ENCODE measurements around the gene CNPY4. TPM values are rescaled to one million over a fixed set of nuclear protein-coding genes. Genes with fewer than 3 reads are reported as not detected.

The CNPY4 gene
- total and polyA plus RNA-seq, 2 donors (not counting 3 experiments of a cell fraction or from before 2014, with no cell fraction given) = 28.6 to 33.7 TPM

DNA sequence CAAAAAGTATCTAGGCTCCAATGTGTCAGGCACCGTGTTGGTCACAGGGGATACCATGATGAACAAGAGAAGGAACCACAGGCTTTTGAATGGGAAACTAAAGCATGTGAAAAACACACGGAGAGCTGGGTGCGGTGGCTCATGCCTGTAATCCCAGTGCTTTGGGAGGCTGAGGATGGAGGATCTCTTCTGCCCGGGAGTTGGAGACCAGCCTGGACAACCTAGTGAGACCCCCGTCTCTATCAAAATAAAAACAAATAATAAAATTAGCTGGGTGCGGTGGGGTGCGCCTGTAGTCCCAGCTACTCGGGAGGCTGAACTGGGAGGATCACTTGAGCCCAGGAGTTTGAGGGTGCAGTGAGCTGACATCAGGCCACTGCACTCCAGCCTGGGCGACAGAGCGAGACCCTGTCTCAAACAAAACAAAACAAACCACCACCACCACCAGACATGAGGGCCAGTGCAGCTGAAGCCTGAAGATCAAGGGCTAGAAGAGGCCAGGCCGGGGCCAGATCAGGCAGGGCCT is 31.3 kb upstream of the CNPY4 start:
- no peak for DNase-seq (ENCODE audit: low read depth, low spot score)
- TF ChIP-seq POLR2AphosphoS5 (IDR thresholded peaks at IDR 0.05; ENCODE audit: insufficient read depth, low read depth, low read length) (no peak), JUN (IDR thresholded peaks at IDR 0.05; ENCODE audit: borderline replicate concordance, insufficient read depth, insufficient read length, low read depth) (no peak), POLR2A (IDR thresholded peaks at IDR 0.05; ENCODE audit: low read depth, low read length) (no peak), GATA2 (IDR thresholded peaks at IDR 0.05; ENCODE audit: insufficient read depth, insufficient read length, low read depth, low read length) (no peak), MYC (IDR thresholded peaks at IDR 0.05; ENCODE audit: low read depth, low read length) (no peak), EZH2 (IDR thresholded peaks at IDR 0.05; ENCODE audit: borderline replicate concordance, low read depth, low read length, severe bottlenecking) (no peak)
- TF ChIP-seq, protein P1, sequence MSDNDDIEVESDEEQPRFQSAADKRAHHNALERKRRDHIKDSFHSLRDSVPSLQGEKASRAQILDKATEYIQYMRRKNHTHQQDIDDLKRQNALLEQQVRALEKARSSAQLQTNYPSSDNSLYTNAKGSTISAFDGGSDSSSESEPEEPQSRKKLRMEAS (IDR thresholded peaks at IDR 0.05; ENCODE audit: insufficient read depth, insufficient read length) = no peak
- POLR2A ChIA-PET = interaction anchor here (1.0 to 2.0 kb wide), 2 partner anchors 12 to 13 kb away, joined by 6 to 10 read pairs; partner anchors contain the start of genes AP4M1 and MCM7
- Histone ChIP-seq H3K79me2 (ENCODE audit: control insufficient read depth, insufficient read depth, low read length) (peaks cover 17% of the 10 kb centered on the region), H3K4me3 (replicated peaks in 1 of 3; ENCODE audit: insufficient read depth in 1 of 3, low read depth in 1 of 3, low read length in 3 of 3) (peak overlapping the region in 1 of 3 experiments; percentile 74), H3K27me3 (ENCODE audit: control insufficient read depth in 2 of 2, insufficient read depth in 2 of 2, low read length in 2 of 2) (no peaks in the 10 kb centered on the region), H3K4me1 (ENCODE audit: control insufficient read depth, extremely low read depth, insufficient read depth, low read length) (peaks cover 32% of the 10 kb centered on the region), H3K9me1 (replicated peaks; ENCODE audit: control insufficient read depth, extremely low read depth, insufficient read depth, low read length) (no peaks in the 10 kb centered on the region), H4K20me1 (replicated peaks; ENCODE audit: control insufficient read depth, extremely low read depth, insufficient read depth, low read length) (no peaks in the 10 kb centered on the region), H3K9ac (replicated peaks; ENCODE audit: extremely low read depth, insufficient read depth, low read length) (peak overlapping the region; percentile 90), H3K9me3 (replicated peaks; ENCODE audit: control insufficient read depth, insufficient read depth, low read length) (no peaks in the 10 kb centered on the region), H3K36me3 (ENCODE audit: control insufficient read depth in 2 of 2, extremely low read depth in 1 of 2, insufficient read depth in 2 of 2, low read length in 2 of 2) (peaks cover 15 to 16% of the 10 kb centered on the region in 2 experiments), H2AFZ (ENCODE audit: low read depth, low read length) (no peak overlapping the region), H3K27ac (ENCODE audit: insufficient read depth, low read depth, low read length) (peak overlapping the region; percentile 94), H3K4me2 (ENCODE audit: insufficient read depth, low read length) (peak overlapping the region; percentile 45)
- CTCF ChIA-PET = interaction anchor here (0.6 to 2.9 kb wide), 3 partner anchors 13 to 350 kb away, joined by 4 to 18 read pairs (median 5); partner anchors contain the start of genes AP4M1 and MCM7
- intact Hi-C loops (cut with micrococcal nuclease) (loop anchor here (10.0 kb wide), 1 partner anchor 173 kb away; the partner anchor contains the start of gene TRIM4), dilution Hi-C loops (cut with MboI; ENCODE audit: extremely low pct_ligation_motif_present, low sequenced_read_pairs) (no loop called here)
- BruUV-seq (replicated peaks) = TSS peak; percentile 58
- no peak for FAIRE-seq
